ENCODE data around the gene HMMR.
A peak's percentile ranks its signal among the peaks of the same experiment; 100 is the strongest.

Gene HMMR

DNA sequence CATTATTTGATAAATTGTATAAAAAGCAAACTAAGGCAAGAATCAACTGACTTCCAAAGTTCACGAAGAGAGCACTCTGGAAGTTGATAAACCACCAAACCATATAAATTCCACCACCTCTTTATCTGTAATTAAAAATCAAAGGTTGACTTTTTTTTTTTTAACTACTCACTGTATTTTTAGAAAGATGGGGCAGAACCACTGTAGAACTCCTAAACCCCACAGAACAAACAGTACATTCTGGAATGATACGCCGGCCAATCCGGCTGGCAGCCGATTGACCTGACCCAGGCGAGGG is 23.5 kb upstream of the HMMR start:
- in situ Hi-C loops (cut with MboI; ENCODE audit: low sequenced_read_pairs, unreplicated experiment), result no loop called here
- TF ChIP-seq, protein P1, sequence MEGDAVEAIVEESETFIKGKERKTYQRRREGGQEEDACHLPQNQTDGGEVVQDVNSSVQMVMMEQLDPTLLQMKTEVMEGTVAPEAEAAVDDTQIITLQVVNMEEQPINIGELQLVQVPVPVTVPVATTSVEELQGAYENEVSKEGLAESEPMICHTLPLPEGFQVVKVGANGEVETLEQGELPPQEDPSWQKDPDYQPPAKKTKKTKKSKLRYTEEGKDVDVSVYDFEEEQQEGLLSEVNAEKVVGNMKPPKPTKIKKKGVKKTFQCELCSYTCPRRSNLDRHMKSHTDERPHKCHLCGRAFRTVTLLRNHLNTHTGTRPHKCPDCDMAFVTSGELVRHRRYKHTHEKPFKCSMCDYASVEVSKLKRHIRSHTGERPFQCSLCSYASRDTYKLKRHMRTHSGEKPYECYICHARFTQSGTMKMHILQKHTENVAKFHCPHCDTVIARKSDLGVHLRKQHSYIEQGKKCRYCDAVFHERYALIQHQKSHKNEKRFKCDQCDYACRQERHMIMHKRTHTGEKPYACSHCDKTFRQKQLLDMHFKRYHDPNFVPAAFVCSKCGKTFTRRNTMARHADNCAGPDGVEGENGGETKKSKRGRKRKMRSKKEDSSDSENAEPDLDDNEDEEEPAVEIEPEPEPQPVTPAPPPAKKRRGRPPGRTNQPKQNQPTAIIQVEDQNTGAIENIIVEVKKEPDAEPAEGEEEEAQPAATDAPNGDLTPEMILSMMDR (IDR thresholded peaks at IDR 0.05; ENCODE audit: borderline replicate concordance, control extremely low read depth, extremely low read depth, insufficient read depth, missing control alignments), result no peak
- no peak for DNase-seq (ENCODE audit: low spot score)

DNA sequence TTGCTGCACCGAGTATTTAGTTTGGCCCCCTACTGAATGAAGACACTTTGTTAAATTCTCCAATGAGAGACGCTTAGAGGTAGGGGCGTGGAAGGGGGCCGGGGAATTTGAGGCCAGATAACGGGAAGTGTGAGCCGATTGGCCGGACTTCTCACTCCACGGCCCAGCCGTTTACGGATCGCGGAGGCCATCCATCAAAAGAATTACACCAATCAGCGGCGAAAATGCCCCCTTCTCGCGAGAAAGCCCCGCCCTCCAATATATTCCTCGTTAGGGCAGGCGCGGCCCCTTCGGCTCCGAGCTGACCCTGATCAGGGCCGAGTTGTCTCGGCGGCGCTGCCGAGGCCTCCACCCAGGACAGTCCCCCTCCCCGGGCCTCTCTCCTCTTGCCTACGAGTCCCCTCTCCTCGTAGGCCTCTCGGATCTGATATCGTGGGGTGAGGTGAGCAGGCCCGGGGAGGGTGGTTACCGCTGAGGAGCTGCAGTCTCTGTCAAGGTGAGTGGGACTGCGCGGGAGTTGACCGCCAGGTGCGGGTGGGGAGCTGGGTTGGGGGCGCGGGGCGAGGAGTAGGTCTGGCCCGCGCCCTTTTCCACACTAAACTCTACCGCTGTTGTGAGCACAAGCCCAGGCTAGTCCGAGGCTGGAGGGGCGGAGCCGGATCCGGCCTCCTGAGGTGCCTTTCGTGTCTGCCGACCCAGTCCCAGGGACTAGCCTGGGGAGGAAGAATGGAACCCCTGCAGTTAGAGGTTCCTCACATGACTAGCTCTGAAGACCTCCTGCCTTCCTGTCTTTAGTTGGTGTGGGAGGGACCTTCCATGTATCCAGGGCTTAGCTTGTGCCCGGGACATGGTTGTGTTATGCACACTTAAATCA is 22.9 kb upstream of the HMMR start, which contains the start of gene CCNG1:
TSS of gene CCNG1 (plus strand) at position 287 of the 874 bp plus-strand sequence. CDS start 1,662 bp downstream, outside the sequence.
- TF ChIP-seq, protein P1 (IDR thresholded peaks at IDR 0.05; ENCODE audit: borderline replicate concordance, control extremely low read depth, extremely low read depth, insufficient read depth, missing control alignments), result no peak
- in situ Hi-C loops (cut with MboI; ENCODE audit: low sequenced_read_pairs, unreplicated experiment), result no loop called here
- DNase-seq (ENCODE audit: low spot score), result peak; percentile 94

DNA sequence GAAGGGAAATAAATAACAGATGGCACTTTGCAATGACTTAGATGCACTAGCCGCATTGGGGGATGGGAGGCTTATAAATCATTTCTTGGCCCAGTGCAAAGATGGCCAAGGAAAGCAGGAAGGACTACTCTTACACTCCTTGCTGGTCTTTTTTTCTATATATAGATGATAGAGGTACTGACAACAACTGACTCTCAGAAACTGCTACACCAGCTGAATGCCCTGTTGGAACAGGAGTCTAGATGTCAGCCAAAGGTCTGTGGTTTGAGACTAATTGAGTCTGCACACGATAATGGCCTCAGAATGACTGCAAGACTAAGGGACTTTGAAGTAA is 21.4 kb upstream of the HMMR start:
- DNase-seq (ENCODE audit: low spot score), result peak; percentile 21
- in situ Hi-C loops (cut with MboI; ENCODE audit: low sequenced_read_pairs, unreplicated experiment), result no loop called here
- TF ChIP-seq, protein P1 (IDR thresholded peaks at IDR 0.05; ENCODE audit: borderline replicate concordance, control extremely low read depth, extremely low read depth, insufficient read depth, missing control alignments), result no peak

DNA sequence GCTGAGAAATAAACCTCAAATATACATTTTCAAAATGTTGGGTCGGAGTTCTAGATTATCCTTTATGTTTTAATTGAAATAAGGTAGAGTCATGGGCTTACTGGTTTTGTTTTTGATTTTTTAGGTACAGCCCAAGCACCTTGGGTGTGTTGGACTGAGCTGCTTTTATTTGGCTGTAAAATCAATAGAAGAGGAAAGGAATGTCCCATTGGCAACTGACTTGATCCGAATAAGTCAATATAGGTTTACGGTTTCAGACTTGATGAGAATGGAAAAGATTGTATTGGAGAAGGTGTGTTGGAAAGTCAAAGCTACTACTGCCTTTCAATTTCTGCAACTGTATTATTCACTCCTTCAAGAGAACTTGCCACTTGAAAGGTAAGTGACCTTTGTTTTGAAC is 19.5 kb upstream of the HMMR start:
- no peak for DNase-seq (ENCODE audit: low spot score)
- in situ Hi-C loops (cut with MboI; ENCODE audit: low sequenced_read_pairs, unreplicated experiment), result no loop called here
- TF ChIP-seq, protein P1 (IDR thresholded peaks at IDR 0.05; ENCODE audit: borderline replicate concordance, control extremely low read depth, extremely low read depth, insufficient read depth, missing control alignments), result no peak

DNA sequence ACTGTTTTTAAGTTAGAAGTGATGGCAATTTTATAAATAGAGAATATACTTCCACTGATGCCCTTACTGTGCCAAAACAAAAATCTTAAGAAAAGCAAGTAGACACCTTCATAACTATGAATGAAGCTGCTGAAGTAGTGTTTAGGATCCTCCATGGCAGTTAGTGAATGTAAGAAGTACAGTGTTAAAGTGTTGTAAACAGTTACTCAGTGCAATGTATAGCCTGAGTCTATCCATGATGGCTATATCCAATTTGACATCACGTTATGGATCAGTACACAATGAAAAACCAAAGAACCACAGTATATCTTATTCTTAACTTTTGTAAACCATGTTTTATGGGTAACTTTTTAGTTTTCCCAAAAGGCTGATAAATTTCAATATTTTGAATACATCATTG is 15.9 kb upstream of the HMMR start:
- in situ Hi-C loops (cut with MboI; ENCODE audit: low sequenced_read_pairs, unreplicated experiment), result no loop called here
- DNase-seq (ENCODE audit: low spot score), result no peak
- TF ChIP-seq, protein P1 (IDR thresholded peaks at IDR 0.05; ENCODE audit: borderline replicate concordance, control extremely low read depth, extremely low read depth, insufficient read depth, missing control alignments), result no peak

DNA sequence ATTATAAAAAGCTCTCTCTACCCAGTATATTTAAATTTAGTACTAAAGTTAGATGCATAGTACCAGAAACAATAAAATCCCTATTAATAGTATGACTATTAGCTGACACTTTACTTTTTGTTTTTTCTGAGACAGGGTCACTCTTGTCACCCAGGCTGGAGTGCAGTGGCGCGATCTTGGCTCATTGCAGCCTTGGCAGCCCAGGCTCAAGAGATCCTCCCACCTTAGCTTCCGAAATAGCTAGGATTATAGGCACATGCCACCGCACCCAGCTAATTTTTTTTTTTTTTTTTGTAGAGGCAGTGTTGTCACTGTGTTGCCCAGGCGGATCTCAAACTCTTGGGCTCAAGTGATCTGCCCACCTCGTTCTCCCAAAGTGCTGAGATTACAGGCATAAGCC is 15.1 kb upstream of the HMMR start:
- in situ Hi-C loops (cut with MboI; ENCODE audit: low sequenced_read_pairs, unreplicated experiment), result no loop called here
- TF ChIP-seq, protein P1 (IDR thresholded peaks at IDR 0.05; ENCODE audit: borderline replicate concordance, control extremely low read depth, extremely low read depth, insufficient read depth, missing control alignments), result no peak
- no peak for DNase-seq (ENCODE audit: low spot score)
